GM12801 (cell line): Measurements from ENCODE around the gene TCTN3.

ENCODE experiments used
- CTCF ChIP-seq: IDR thresholded peaks from one replicate; pipeline ENCODE4 v1.5.1; 2011; ENCODE audit warnings: control low read depth; ENCODE audit not compliant: insufficient read length; ENCODE audit errors: extremely low read depth

TCTN3 gene

GRCh38 chr10:95698415-95698814 is 4.7 kb upstream of the TCTN3 start:
- no peak for TF ChIP-seq CTCF

GRCh38 chr10:95697429-95697828 is 3.7 kb upstream of the TCTN3 start:
- TF ChIP-seq CTCF = no peak

GRCh38 chr10:95694665-95695064 is 938 bp upstream of the TCTN3 start:
- TF ChIP-seq CTCF = no peak

- TF ChIP-seq CTCF = no peak
Observed at GRCh38 chr10:95693071-95693667, 558 bp downstream of the TCTN3 start.

GRCh38 chr10:95691281-95691680 is 2.4 kb downstream of the TCTN3 start:
- TF ChIP-seq CTCF = no peak

GRCh38 chr10:95688648-95689047 is 5.1 kb downstream of the TCTN3 start:
- no peak for TF ChIP-seq CTCF

- TF ChIP-seq CTCF = no peak
Observed at GRCh38 chr10:95683966-95684365, 9.8 kb downstream of the TCTN3 start.
